Muscle of arm (tissue), 12 donors: Measurements from ENCODE around the gene TPCN2. TPM values are rescaled to one million over a fixed set of nuclear protein-coding genes. Genes with fewer than 3 reads are reported as not detected.

Experiments
- DNase-seq: peaks from one replicate; pipeline ENCODE4 v3.0.0-alpha.2; 2013
- polyA plus RNA-seq, 12 donors: library from polyadenylated mRNA; unstranded; fragments of 120-200 nt; gene quantifications; one replicate each; pipeline ENCODE4 v1.2.1, GENCODE V29; 2013; ENCODE audit not compliant: insufficient read length in 12 of 12

The TPCN2 gene
- polyA plus RNA-seq, 12 donors = 6.2 to 11.7 (median 8.8) TPM; not detected in 1

DNA sequence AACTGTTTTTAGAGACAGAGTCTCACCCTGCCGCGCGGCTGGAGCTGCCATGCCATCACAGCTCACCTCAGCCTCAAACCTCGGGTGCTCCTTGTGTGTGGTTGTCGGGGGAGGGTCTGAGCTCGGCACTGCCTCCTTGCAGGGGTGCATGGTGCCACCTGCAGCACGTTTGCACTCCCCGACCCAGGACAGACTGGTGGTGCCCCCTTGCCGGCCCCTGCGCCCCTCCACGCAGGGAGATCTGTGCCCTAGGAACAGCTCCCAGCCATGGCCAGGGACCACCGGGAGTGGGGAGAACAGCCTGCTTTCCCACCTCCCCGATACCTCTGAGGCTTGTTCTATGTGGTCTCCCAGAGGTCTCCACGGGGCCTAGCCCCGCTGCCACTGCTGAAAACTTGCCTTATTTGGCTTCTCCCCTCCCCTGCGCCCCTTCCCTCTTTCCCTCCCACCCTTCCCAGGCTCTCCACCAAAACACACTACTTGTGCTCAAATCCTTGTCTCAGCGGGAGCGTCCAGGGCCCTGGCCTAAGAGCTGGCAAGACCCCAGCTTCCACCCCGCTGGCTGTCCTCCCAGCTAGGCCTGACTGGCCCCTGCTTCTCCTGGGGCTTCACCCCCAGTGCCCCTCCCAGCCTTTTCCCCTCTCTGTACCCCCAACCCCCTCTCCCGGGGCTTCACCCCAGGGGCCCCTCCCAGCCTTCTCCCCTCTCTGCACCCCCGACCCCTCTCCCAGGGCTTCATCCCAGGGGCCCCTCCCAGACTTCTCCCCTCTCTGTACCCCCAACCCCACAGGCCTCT is 13.4 kb upstream of the TPCN2 start:
- no peak for DNase-seq

DNA sequence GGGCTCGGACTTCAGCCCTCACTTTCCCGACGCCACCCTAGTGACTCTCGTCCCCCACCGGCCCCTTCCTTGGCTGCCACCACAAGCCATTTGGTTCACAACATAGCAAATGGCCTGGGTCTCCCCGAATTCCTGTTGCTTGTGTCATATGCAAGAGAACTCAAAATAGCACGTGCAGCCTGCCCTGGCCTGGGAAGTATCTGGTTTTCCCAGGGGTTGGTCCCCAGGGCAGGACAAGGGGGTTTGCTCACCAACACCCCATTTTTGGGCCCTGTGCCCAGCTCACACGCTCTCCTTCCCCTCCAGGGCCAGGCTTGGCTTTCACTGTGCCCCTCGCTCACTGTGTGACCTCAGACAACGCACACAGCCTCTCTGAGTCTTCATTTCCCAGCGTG is 12.8 kb upstream of the TPCN2 start:
- DNase-seq = no peak

DNA sequence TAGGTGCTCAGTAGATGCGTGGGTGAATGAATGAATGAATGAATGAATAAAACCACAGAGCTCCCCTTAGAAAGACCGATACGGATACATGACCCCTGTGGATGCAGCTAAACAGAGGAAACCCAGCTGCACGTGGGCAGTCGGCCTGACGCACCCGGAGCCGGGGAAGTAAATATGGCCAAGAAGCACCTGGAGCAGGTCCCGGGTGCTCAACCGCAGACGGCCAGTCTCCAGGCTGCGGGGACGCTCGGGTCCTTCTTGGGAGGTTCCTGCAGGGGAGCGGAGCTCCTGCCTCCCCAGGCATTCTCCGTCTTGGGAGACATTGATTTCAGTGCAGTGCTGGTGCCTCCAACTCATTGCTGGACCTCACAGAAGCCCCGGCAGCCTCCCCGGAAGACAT is 11.7 kb upstream of the TPCN2 start:
- no peak for DNase-seq

DNA sequence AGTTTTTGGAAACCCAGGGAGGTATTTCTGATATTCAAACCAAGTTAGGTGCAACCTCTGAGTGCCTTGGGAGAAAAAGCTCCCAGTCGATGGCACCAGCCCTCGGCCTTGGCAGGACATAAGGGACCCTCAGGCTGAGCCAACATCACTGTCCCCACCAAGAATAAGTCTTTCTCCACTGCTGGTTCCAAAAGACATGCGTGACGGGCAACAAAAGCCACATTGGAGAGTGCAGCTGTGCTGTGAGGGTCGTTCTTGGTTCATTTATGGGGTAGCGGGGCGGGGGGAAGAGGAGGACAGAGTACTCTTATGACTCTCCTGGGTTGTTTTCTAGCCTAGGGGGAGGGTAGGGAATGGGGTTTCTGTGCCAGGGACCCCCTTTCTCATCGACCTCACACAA is 11.2 kb upstream of the TPCN2 start:
- no peak for DNase-seq

DNA sequence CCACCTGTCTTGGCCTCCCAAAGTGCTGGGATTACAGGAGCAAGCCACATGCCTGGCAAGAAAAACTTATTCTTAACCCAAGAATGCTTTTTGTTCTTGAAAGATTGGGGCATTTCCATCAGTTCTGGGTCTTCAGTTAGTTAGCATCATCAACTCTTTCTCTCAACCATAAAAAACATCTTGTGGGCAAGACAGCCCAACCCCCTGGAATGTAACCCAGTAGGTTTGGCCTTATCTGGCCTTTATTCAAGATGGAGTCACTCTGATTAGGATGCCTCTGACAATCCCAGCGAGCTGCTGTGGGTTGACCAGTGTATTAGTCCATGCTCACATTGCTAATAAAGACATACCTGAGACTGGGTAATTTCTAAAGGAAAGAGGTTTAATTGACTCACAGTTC is 9.2 kb upstream of the TPCN2 start:
- no peak for DNase-seq

DNA sequence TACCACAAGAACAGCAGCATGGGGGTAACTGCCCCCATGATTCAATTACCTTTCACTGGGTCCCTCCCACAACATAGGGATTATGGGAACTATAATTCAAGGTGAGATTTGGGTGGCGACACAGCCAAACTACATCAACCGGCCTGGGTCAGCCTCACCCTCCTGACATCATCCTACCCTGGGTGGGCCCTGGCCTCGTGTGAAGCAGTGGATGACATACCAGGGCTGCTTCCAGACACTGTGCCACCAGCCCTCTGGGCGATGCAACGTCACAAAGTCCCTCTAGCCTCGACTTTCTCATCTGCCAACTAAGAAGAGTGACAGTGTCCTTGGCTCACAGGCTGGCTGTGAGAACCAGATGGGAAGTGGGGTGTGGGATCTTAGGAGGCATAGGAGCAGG is 8.7 kb upstream of the TPCN2 start:
- DNase-seq = no peak

DNA sequence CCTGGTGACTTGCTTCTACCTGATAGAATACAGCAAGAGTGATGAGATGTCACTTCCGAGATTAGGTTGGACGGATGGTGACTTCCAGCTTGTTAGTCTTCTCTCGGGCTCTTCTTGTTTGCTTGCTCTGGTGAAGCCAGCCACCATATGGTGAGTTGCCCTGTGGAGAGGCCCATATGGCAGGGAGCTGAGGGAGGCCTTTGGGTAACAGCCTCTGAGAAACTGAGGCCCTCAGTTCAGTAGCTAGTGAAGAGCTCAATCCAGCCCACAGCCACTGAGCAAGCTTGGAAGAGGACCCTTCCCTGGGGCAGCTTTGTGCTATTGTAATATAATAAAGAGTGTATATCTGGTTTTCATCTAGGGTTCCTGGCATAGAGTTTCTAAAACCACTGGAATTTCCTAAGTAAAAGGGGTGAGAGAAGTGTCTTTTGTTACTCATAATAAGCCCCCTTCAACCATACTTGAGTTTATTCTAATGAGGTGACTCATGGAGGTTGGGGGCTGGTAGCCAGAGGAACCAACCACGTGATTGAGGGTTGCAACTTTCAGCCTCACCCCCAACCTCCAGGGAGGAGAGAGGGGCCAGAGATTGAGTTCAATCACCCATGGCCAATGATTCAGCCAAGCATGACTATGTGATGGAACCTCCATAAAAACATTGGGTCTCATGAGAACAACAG is 8.0 kb upstream of the TPCN2 start:
- no peak for DNase-seq

DNA sequence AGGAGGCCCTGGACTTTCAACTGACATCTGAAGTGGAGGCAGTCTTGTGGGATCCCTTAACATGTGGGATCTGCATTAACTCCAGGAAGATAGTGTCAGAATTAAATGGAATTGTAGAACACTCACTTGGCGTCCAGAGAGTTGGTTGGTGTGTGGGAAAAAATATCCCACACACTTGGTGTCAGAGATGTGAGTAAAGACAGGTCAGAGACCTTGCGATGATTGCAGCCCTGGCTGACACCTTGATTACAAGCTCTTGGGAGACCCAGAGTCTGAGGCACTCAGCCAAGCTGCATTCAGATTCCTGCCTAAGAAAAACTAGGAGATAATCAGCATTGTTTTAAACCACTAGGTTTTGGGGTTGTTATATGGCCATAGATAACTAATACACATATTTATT is 7.2 kb upstream of the TPCN2 start:
- DNase-seq = no peak

DNA sequence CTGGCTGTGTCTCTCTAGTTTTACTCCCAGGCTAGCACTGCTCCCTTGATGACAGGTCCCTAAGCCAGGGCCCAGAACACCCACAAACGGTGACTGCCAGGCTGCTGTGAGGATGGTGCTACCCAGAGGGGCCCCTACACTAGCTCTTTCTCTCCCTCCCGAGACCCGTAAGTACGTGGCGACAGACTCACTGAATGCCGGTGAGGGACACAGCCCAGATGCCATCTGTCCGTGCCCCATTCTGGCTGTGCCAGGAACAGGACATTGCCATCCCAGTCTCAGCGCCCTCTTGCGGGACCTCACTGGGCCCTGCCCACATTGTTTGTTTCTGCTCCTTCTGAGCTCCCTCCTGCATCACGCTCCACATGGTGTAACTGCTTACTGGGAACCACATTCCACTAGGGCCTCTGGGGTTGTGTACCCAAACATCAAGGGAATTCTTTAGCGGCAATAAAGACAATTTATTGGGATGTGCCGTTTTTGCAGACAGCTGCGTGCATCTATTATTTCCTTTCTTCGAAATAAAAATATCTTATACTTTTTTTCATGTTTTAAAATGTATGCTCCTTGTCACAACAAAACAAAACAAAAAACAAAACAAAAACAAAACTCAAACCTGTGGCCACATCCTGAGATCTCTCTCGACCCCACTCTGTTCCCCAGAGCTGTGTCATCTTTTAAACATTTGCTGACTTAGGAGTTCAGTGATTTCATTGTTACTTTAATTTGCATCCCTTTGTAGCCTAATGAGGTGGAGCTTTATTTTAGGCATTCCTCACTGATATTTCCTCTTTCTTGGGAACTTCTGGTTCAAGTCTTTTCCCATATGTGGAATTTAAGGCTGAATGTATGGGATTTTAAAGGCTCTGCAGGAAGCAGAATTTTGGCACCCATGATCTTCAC is 4.4 kb upstream of the TPCN2 start:
- no peak for DNase-seq

DNA sequence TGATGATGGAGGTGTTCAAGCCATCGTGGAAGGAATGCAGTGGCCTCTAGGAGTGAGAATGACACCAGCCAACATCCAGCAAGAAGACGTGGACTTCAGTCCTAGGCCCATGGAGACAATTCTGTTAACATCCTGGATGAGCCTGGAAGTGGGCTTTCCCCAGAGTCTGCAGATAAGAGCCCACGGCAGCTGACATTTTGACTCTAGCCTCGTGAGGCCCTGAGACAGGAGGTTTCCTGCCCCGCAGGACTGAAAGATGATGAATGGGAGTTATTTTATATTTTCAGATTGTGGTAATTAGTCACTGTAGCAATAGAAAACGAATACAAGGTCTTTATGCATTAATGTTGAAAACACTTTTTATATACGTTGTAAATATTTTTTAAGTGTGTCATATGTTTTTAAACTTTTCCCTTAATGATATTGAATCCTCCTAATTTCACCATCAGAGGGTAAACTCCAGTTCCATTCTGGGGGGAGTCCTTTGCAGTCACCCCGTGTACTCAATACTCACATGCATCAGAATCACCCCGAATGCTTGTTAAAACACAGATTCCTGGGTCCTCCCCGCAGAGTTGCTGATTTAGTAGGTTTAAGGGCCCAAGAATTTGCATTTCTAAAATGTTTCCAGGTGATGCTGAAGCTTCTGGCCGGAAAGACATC is 570 bp upstream of the TPCN2 start:
- DNase-seq = no peak

DNA sequence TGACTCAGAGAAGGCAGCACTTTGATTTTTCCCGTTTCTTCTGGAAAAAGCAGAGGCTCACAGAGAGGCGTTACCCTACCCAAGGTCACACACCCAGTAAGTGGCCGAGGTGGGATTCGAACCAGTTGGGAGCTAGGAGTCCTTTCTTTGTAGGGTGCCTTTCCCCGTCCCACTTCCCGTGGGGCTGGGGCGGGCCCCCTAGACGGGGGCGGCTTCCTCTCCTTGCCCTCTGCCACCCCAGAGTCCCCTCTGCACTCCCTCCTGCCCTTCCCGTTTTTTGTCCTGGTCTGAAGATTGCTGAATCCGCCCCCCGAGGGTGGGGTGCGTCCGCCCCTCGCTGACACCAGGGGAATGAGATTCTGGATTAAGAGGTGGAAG is 747 bp downstream of the TPCN2 start:
- no peak for DNase-seq

DNA sequence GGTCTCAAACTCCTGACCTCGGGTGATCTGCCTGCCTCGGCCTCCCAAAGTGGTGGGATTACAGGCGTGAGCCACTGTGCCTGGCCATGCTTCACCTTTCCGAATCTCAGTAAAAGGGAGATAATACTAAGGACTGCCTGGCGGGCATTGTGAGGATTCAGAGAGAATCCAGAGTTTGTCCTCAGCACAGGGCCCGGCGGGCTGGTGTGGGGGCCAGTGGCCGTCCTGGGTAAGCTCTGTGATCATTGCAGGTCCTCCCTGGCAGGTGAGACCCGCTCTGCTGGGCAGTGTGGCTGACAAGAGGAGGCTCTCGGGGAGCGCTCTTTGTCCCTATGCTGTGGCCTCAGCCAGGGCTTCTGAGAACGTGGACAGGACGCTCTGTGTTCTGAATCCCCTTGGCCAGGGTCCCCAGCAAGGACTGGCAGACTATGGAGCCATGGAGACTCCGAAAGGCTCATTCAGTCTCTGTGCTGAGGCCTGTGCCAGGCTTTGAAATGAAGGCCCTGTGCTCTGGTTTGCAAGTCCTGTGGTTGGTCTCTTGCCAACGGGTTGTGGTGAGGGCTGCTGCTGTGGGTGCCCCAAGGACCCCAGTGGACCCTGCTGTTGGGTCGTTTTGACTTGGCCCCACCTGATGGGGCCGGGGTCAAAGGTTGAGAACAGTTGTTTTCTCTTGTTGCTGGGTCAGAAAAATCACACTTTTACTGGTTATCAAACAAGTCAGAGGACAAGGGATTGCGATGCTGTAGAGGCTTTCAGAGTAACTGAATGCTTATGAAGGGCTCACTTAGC is 2.1 kb downstream of the TPCN2 start:
- DNase-seq = no peak

DNA sequence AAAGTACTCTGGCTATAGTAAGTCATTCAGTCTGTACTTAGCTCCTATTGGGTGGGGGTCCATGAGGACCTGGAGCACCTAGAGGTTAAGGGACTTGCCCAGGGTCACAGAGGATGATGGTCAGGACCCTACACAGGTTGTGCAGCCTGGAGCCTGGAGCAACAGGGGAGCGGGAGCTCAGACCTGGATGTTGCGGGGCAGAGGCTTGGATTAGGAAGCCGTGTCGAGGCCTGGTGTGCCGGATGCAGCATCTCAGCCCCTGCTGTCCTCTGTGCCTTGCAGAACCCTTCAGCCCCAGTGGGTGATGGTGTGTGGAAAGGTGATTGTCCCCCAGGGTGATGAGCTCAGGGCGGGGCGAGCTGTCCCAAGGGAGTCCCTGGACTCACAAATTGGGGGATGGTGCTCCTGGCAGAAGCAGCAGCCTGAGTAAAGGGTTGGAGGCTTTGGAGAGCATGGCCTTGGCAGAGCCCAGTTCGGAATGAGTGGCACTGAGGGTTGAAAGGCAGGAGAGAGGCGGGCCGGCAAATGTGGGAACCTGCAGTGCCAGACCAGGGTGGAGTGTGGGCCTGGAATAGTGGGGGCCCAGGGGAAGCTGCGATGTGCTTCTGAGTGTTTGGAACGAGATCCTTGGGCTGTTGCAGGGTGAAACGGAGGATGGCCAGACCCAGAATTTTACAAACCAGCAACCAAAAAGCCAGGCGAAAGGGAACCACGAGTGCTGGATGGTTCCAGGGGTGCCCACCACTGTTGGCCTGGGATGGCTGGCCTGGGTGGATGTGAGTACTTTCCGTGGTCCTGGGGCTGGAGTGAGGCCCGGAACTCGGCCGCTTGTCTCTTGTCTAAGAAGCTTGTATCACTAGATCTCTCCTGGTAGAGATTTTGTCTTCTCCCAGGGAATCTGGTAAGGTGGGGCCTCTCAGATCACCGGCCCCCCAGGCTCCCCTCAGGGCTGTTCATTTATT is 2.9 kb downstream of the TPCN2 start:
- no peak for DNase-seq

DNA sequence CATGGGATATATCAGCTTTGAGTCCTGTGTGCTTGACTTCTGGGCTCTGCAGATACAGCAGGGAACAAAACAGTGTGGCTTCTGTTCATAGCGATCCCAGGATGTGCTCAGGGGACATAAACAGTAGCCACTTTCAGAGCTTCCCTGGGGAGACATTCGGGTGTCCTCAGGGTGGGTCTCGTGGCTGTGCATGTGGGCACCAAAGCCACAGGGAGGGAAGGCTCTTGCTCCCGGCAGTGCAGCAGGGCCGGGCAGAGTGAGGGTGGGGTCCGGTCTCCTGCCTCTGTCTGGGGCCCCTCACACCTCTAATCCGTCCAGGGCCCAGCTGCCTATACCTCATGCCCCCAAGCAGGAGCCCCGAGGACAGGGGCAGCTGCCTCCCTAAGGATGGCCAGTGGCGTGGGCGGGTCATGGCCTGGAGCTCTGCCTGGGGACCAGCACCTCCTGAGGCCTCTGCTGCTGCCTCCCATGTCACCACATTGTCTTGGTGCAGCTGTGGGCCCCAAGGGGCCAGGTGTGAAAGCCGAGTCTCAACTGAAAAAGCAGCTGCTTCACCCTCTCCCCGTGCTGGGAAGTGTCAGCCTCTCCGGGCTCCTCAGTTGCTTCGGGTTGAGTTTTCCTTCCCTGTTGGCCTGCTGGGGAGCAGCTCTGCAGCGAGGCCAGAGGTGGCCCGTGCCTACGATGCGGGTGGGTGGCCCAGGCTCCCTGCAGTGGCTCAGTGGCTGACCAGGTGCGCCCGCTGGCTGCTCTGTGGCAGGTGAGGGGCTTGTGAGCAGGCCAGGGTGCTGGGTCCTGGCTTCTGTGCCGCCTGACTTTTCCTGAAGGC is 3.8 kb downstream of the TPCN2 start:
- DNase-seq = no peak

DNA sequence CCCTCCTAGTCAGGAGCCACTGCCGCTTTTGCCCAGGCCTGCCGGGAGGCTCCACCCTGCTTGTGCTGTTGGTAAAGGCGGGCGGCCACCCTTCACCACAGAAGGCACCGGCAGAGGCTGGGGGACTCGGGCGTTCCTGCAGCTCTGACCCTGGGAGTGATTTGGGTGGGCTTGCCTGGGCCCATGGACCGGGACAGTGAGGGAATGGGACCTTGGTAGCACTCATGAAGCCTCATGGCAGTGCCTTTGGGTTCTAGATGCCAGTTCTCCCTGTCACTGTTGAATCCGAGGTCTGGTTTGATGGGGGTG is 4.4 kb downstream of the TPCN2 start:
- no peak for DNase-seq

DNA sequence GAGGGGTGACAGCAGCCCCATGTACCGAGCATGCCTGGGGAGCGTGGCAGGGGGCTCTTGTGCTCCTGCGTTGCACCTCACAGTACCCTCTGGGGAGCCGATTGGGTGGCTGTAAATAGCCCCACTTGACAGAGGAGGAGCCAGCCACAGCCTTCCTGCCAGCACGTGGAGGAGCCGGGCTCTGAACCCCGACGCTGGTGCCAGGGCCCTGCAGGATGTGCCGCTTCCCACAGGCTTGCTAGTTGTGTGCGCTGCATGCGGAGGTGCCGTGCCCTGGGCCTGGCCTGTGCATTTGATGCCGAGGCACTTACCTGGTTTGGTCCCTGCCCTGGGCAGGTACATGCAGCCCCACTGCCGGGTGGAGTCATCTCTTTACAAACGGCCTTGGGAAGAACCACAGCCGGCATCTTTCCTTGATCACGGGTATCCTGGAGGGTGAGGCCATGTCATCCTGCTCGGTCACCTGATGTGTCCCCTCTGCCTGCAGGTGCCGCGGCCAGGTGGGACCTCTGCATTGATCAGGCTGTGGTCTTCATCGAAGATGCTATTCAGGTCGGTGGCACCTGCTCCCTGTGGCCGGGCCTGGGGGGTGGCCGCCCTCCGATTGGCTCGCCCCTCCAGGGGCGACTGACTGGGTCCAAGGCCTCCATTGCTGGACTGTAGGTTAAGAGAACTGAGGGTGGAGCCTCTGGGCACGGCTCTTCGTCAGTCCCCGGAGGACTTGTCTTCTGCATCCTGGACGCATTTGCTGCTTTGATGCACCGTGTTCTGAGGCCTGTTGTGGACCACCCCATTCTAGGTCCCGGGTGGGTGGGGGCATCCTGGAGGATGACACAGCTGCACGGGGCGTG is 5.0 kb downstream of the TPCN2 start:
- DNase-seq = no peak

DNA sequence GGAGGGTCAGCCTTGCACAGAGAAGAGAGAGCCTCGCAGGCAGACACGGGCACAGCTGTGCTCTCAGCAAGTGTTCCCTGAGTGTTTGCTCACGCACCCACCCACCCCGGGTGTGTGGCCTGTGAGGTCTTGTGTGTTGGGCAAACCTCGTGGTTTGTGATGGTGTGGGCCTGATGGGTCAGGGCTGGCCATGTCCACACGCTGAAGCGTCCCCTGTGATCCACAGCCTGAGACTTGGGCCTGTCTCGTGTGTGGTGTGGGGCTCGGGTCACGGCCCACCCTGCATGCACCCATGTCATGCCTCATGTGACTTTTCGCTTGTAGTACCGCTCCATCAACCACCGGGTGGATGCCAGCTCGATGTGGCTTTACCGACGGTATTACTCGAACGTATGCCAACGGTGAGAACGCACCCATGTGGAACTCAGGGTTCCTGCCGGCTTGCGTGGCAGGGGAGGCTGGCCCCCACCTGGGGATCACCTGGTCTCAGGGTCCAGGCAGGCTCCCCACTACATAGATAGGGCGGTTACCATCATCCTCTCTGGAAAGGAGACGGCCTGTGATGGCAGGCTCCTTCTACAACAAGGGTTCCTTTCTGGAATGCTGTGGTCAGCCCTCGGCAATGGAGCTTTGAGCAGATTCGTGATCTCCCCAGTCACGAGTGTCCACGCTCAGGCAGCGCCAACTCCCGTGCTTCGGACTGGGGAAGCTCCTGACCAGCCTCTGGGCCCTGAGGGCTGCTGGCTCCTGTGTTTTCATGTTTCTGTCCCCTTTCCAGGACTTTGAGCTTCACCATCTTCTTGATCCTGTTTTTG is 5.9 kb downstream of the TPCN2 start:
- no peak for DNase-seq
